ENCODE data around the gene WDFY2. TPM values are rescaled to one million over a fixed set of nuclear protein-coding genes. Genes with fewer than 3 reads are reported as not detected.
A peak's percentile ranks its signal among the peaks of the same experiment; 100 is the strongest.

WDFY2 gene
- total and polyA plus RNA-seq, 2 experiments from 2014 or later: 6.9 to 14.2 TPM

- in situ Hi-C loops (cut with MboI): no loop called here
- H3K79me2 ChIP-seq (ENCODE audit: insufficient read depth): peaks cover 100% of the 10 kb centered on the region
- no peak for TF ChIP-seq EZH2phosphoT487 (IDR thresholded peaks at IDR 0.05; ENCODE audit: insufficient read depth, low read depth)
- TF ChIP-seq EZH2 (IDR thresholded peaks at IDR 0.05; ENCODE audit: insufficient read depth, poor library complexity, severe bottlenecking): no peak
Observed at GRCh38 chr13:51607165-51607564, 22.9 kb downstream of the WDFY2 start.

DNA sequence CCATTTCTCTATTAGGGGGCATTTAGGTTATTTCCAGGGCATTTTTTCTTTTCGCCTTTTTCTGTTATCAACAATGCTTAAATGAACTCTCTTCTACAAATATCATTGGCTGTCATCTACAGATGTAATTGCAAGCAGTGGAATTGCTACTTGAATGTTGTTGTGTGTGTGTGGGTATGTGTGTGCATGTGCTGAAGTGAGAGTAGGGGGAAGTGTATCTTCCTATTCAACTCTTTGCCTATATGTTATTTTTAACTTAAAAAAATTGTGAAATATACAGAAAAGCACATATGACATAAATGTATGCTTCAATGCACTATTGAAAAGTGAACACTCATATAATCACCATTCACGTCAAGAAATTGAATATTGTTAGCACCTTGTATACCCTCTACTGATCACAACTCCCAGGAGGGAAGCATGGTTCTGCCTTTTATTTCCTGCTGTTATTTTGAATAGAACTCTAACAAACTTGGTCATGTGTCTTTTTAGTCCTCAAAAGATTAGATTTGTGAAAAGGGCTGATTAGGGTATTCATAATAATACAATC lies 24.7 kb downstream of the WDFY2 start:
- H3K4me2 ChIP-seq (ENCODE audit: unreplicated experiment): no peak overlapping the region
- in situ Hi-C loops (cut with MboI): no loop called here
- peaks cover 28% of the 10 kb centered on the region for H3K4me1 ChIP-seq (ENCODE audit: insufficient read depth)
- no peaks in the 10 kb centered on the region for H3K9me2 ChIP-seq (ENCODE audit: insufficient read depth)
- no peaks in the 10 kb centered on the region for H3K9me3 ChIP-seq (ENCODE audit: low read depth)
- 98 to 100% methylated on average over 2 of the region's 2 CpGs for WGBS, 2 experiments (ENCODE audit: low coverage in 1 of 2, low lambda C conversion rate in 2 of 2, missing lambda C conversion rate in 2 of 2)
- no peak overlapping the region for H3K27ac ChIP-seq
- no peak overlapping the region for H3K4me3 ChIP-seq
- no peaks in the 10 kb centered on the region for H3F3A ChIP-seq (ENCODE audit: insufficient read depth)
- TF ChIP-seq EZH2phosphoT487 (IDR thresholded peaks at IDR 0.05; ENCODE audit: insufficient read depth, low read depth): no peak
- TF ChIP-seq EZH2 (IDR thresholded peaks at IDR 0.05; ENCODE audit: insufficient read depth, poor library complexity, severe bottlenecking): no peak
- peaks cover 100% of the 10 kb centered on the region for H3K79me2 ChIP-seq (ENCODE audit: insufficient read depth)
- no peak overlapping the region for H3K9ac ChIP-seq
- H4K20me1 ChIP-seq (ENCODE audit: insufficient read depth): no peaks in the 10 kb centered on the region
- no peaks in the 10 kb centered on the region for H3K36me3 ChIP-seq (ENCODE audit: low read depth)
- H2AFZ ChIP-seq: no peak overlapping the region
- no peaks in the 10 kb centered on the region for H3K27me3 ChIP-seq (replicated peaks; ENCODE audit: insufficient read depth)
- DNase-seq: no peak

More at GRCh38 chr13:51607165-51607564, 22.9 kb downstream of the WDFY2 start:
- Histone ChIP-seq H3F3A (ENCODE audit: insufficient read depth) (no peaks in the 10 kb centered on the region; the same call in 1 of the 2 replicates), H4K20me1 (ENCODE audit: insufficient read depth) (peaks cover 1% of the 10 kb centered on the region; the same call in 1 of the 2 replicates), H3K4me1 (ENCODE audit: insufficient read depth) (peaks cover 11% of the 10 kb centered on the region), H3K9me2 (ENCODE audit: insufficient read depth) (no peaks in the 10 kb centered on the region), H3K4me2 (ENCODE audit: unreplicated experiment) (no peak overlapping the region), H3K27me3 (replicated peaks; ENCODE audit: insufficient read depth) (no peaks in the 10 kb centered on the region), H3K27ac (no peak overlapping the region), H3K4me3 (no peak overlapping the region), H3K9me3 (ENCODE audit: low read depth) (no peaks in the 10 kb centered on the region), H3K9ac (no peak overlapping the region), H2AFZ (no peak overlapping the region), H3K36me3 (ENCODE audit: low read depth) (no peaks in the 10 kb centered on the region)
- 100% methylated on average over 1 of the region's 1 CpG for WGBS, 2 experiments (ENCODE audit: low coverage in 1 of 2, low lambda C conversion rate in 2 of 2, missing lambda C conversion rate in 2 of 2)
- no peak for DNase-seq

DNA sequence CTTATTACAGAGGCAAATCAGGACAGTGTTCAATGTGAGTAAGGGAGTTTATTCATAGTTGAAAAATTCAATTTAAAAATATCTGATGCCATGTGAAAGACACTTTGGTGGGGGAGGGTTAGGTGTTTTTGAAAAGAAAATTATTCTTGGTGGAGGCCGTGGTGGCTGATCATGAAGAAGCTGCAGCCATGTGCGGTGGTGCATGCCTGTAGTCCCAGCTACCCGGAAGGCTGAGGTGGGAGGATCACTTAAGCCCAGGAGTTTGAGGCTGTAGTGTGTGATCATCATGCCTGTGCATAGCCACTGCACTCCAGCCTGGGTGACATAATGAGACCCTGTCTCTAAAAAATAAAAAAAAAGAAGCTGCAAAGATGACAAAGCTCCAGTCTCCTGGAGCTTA lies 28.6 kb downstream of the WDFY2 start:
- 94 to 97% methylated on average over 3 of the region's 3 CpGs for WGBS, 2 experiments (ENCODE audit: low coverage in 1 of 2, low lambda C conversion rate in 2 of 2, missing lambda C conversion rate in 2 of 2)
- in situ Hi-C loops (cut with MboI): no loop called here
- DNase-seq: no peak

DNA sequence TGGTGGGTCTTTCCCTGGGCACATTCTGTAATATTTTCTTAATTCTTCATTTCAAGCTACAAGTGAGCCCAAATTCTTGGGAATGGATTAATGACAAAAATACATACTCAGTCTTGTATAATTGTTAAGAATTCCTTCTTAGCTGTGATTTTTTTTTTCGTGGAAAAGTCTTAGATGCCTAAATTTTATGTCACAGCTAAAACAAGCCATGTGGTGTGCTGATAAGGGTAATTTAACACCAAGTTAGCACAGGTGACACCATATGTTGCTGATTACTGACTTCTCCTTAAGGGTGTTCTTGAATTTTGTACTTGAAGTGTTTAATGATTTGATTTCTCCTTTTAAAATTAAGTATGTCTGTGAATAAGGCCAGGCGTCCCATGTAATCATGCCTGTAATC lies 29.3 kb downstream of the WDFY2 start:
- Histone ChIP-seq H3K79me2 (ENCODE audit: insufficient read depth) (peaks cover 100% of the 10 kb centered on the region), H3K9me3 (ENCODE audit: low read depth) (no peaks in the 10 kb centered on the region), H3F3A (ENCODE audit: insufficient read depth) (peaks cover 13% of the 10 kb centered on the region; the same call in 1 of the 2 replicates), H3K4me3 (no peak overlapping the region), H3K4me1 (ENCODE audit: insufficient read depth) (peaks cover 51% of the 10 kb centered on the region), H3K27ac (no peak overlapping the region), H3K9ac (no peak overlapping the region), H3K27me3 (replicated peaks; ENCODE audit: insufficient read depth) (no peaks in the 10 kb centered on the region), H2AFZ (no peak overlapping the region), H3K36me3 (ENCODE audit: low read depth) (no peaks in the 10 kb centered on the region), H3K9me2 (ENCODE audit: insufficient read depth) (no peaks in the 10 kb centered on the region), H3K4me2 (ENCODE audit: unreplicated experiment) (peak overlapping the region; percentile 68), H4K20me1 (ENCODE audit: insufficient read depth) (no peaks in the 10 kb centered on the region)
- in situ Hi-C loops (cut with MboI): no loop called here
- TF ChIP-seq EZH2phosphoT487 (IDR thresholded peaks at IDR 0.05; ENCODE audit: insufficient read depth, low read depth) (no peak), EZH2 (IDR thresholded peaks at IDR 0.05; ENCODE audit: insufficient read depth, poor library complexity, severe bottlenecking) (no peak)
- 30 to 54% methylated on average over 2 of the region's 2 CpGs for WGBS, 2 experiments (ENCODE audit: low coverage in 1 of 2, low lambda C conversion rate in 2 of 2, missing lambda C conversion rate in 2 of 2)
- DNase-seq: no peak

More for the DNA sequence above, 28.6 kb downstream of the WDFY2 start:
- Histone ChIP-seq H3K27me3 (replicated peaks; ENCODE audit: insufficient read depth) (no peaks in the 10 kb centered on the region), H4K20me1 (ENCODE audit: insufficient read depth) (no peaks in the 10 kb centered on the region), H3K9ac (no peak overlapping the region), H3K36me3 (ENCODE audit: low read depth) (no peaks in the 10 kb centered on the region), H3K79me2 (ENCODE audit: insufficient read depth) (peaks cover 100% of the 10 kb centered on the region), H3K4me3 (no peak overlapping the region), H3K9me3 (ENCODE audit: low read depth) (no peaks in the 10 kb centered on the region), H3K4me1 (ENCODE audit: insufficient read depth) (peaks cover 44% of the 10 kb centered on the region), H3K4me2 (ENCODE audit: unreplicated experiment) (no peak overlapping the region), H3F3A (ENCODE audit: insufficient read depth) (0 out of 2 replicates have a peak, but pooled peaks cover 8% of the 10 kb centered on the region), H2AFZ (no peak overlapping the region), H3K27ac (no peak overlapping the region), H3K9me2 (ENCODE audit: insufficient read depth) (no peaks in the 10 kb centered on the region)
- TF ChIP-seq EZH2phosphoT487 (IDR thresholded peaks at IDR 0.05; ENCODE audit: insufficient read depth, low read depth): no peak
- no peak for TF ChIP-seq EZH2 (IDR thresholded peaks at IDR 0.05; ENCODE audit: insufficient read depth, poor library complexity, severe bottlenecking)

All from GM23248 (cell line).